ENCODE results near the gene MYCL.
"Not testable (repeated sequence)": the region's sequence is repeated elsewhere in the genome, so short reads cannot be mapped to it uniquely, and the experiment has no call there.

Gene MYCL

GRCh38 chr1:39917825-39918224 is 16.1 kb upstream of the MYCL start:
- no peak for DNase-seq

GRCh38 chr1:39915499-39916129 is 13.9 kb upstream of the MYCL start:
- no peak for DNase-seq

- DNase-seq: not testable (repeated sequence)
Observed at GRCh38 chr1:39913136-39913535, 11.4 kb upstream of the MYCL start.

- DNase-seq: no peak
Observed at GRCh38 chr1:39910263-39910662, 8.5 kb upstream of the MYCL start.

GRCh38 chr1:39908534-39908933 is 6.8 kb upstream of the MYCL start:
- no peak for DNase-seq

- DNase-seq: no peak
Observed at GRCh38 chr1:39907528-39908453, 6.1 kb upstream of the MYCL start.

GRCh38 chr1:39905172-39905571 is 3.5 kb upstream of the MYCL start:
- no peak for DNase-seq

- peak; percentile 100 for DNase-seq
Observed at GRCh38 chr1:39902460-39902807, 717 bp upstream of the MYCL start.

GRCh38 chr1:39901464-39901713 is 328 bp downstream of the MYCL start:
- DNase-seq: peak; percentile 100

- DNase-seq: peak; percentile 100
Observed at GRCh38 chr1:39900662-39901463, 854 bp downstream of the MYCL start.

- DNase-seq: peak; percentile 100
Observed at GRCh38 chr1:39899611-39900538, 1.8 kb downstream of the MYCL start.

- peak; percentile 100 for DNase-seq
Observed at GRCh38 chr1:39898648-39899603, 2.8 kb downstream of the MYCL start.

- DNase-seq: no peak
Observed at GRCh38 chr1:39898191-39898590, 3.5 kb downstream of the MYCL start.

GRCh38 chr1:39896909-39897685 is 4.6 kb downstream of the MYCL start:
- peak; percentile 100 for DNase-seq

GRCh38 chr1:39895731-39896480 is 5.8 kb downstream of the MYCL start:
- DNase-seq: no peak

GRCh38 chr1:39894884-39895495 is 6.7 kb downstream of the MYCL start:
- no peak for DNase-seq

GRCh38 chr1:39892601-39893595 is 8.8 kb downstream of the MYCL start:
- DNase-seq: no peak

- no peak for DNase-seq
Observed at GRCh38 chr1:39890880-39891279, 10.8 kb downstream of the MYCL start.
